Tibial nerve (tissue), 4 donors: ENCODE data around the gene HLA-F. TPM values are rescaled to one million over a fixed set of nuclear protein-coding genes. Genes with fewer than 3 reads are reported as not detected.

Experiments
- DNase-seq, 2 donors: peaks; one replicate each; pipeline ENCODE4 v3.0.0-alpha.2; 2019; ENCODE audit warnings: low spot score in 2 of 2
- H3K27ac ChIP-seq, 4 donors: fragments of 200-600 bp; sonication (generic) in 3 of 4; one replicate each; pipeline ENCODE4 v1.5.1; 2017 to 2019; ENCODE audit warnings: mild to moderate bottlenecking in 1 of 4
- H3K27me3 ChIP-seq, 2 donors: fragments of 200-600 bp; sonication (generic) in 1 of 2; one replicate each; pipeline versions ENCODE4 v1.5.1 to v1.6.0; 2017 to 2019
- H3K36me3 ChIP-seq, 3 donors: fragments of 200-600 bp; sonication (generic); one replicate each; pipeline ENCODE4 v1.5.1; 2018 to 2019
- H3K4me1 ChIP-seq, 4 donors: fragments of 200-600 bp; sonication (generic) in 3 of 4; one replicate each; pipeline ENCODE4 v1.5.1; 2017 to 2019
- H3K4me3 ChIP-seq, 4 donors: fragments of 200-600 bp; sonication (generic) in 3 of 4; one replicate each; pipeline ENCODE4 v1.5.1; 2017 to 2019; ENCODE audit warnings: mild to moderate bottlenecking in 1 of 4, moderate library complexity in 1 of 4
- H3K9me3 ChIP-seq, 4 donors: fragments of 200-600 bp; sonication (generic) in 3 of 4; one replicate each; pipeline ENCODE4 v1.5.1; 2017 to 2019
- EP300 ChIP-seq, 2 donors: sonication (generic); formaldehyde crosslinking; IDR thresholded peaks; one replicate each; pipeline ENCODE4 v1.6.1; 2017; ENCODE audit warnings: antibody characterized with exemption in 2 of 2, mild to moderate bottlenecking in 1 of 2
- POLR2A ChIP-seq, 2 donors: fragments of 450-650 bp; IDR thresholded peaks; one replicate each; pipeline ENCODE4 v1.6.1; 2017; ENCODE audit warnings: antibody characterized with exemption in 2 of 2, mild to moderate bottlenecking in 2 of 2, moderate library complexity in 2 of 2
- whole genome bisulfite sequencing, 2 donors: methylation state at CpG; one replicate each; pipeline ENCODE4 v1.1.5; 2018; 5-methylcytosine and 5-hydroxymethylcytosine counted together
- total RNA-seq, 4 donors: library from RNA; depleted of rRNA; stranded (reverse); fragments of >200 nt; gene quantifications; one replicate each; pipeline ENCODE4 v1.1.0, GENCODE V29; 2016
- TF ChIP-seq, protein P1 (sequence below), 5 experiments: fragments of 200-600 bp in 3 of 5; fragments of 450-650 bp in 2 of 5; sonication (generic) in 3 of 5; IDR thresholded peaks; one replicate each; pipeline ENCODE4 v1.5.1; 2016 to 2019; ENCODE audit warnings: antibody characterized with exemption in 5 of 5, mild to moderate bottlenecking in 3 of 5, moderate library complexity in 2 of 5

HLA-F gene
- total RNA-seq, 4 donors from 2014 or later, result 63.0 to 117 (median 101) TPM

DNA sequence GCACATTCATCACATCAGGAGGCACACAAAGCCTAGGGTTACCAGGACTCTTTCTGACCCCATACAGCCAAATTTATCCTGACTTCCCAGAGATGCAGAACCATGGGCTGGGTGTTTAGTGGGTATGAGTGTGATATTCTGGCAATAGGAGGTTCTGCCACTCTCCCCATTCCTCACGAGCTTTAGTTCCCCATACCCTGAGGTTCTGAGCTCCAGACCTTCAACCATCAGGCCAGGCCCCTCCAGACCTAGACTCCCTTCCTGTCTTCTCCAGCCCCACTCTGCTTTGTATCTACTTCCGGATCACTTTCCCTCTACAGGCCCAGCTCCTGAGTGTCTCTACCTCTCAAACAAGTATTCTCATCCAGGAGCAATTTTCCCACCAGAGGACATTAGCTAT, 4.4 kb downstream of the HLA-F start:
- DNase-seq, result no peak
- no peak overlapping the region for H3K27ac ChIP-seq
- TF ChIP-seq, protein P1, sequence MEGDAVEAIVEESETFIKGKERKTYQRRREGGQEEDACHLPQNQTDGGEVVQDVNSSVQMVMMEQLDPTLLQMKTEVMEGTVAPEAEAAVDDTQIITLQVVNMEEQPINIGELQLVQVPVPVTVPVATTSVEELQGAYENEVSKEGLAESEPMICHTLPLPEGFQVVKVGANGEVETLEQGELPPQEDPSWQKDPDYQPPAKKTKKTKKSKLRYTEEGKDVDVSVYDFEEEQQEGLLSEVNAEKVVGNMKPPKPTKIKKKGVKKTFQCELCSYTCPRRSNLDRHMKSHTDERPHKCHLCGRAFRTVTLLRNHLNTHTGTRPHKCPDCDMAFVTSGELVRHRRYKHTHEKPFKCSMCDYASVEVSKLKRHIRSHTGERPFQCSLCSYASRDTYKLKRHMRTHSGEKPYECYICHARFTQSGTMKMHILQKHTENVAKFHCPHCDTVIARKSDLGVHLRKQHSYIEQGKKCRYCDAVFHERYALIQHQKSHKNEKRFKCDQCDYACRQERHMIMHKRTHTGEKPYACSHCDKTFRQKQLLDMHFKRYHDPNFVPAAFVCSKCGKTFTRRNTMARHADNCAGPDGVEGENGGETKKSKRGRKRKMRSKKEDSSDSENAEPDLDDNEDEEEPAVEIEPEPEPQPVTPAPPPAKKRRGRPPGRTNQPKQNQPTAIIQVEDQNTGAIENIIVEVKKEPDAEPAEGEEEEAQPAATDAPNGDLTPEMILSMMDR (IDR thresholded peaks at IDR 0.05), result no peak
- no peak for TF ChIP-seq POLR2A (IDR thresholded peaks at IDR 0.05)
- no peak for TF ChIP-seq EP300 (IDR thresholded peaks at IDR 0.05)
- peaks cover 0 to 32% (median 0%) of the 10 kb centered on the region in 3 donors for H3K36me3 ChIP-seq
- peaks cover 0 to 22% (median 10%) of the 10 kb centered on the region in 4 donors for H3K4me1 ChIP-seq
- WGBS, 2 donors, result 67 to 73% methylated on average over 2 of the region's 2 CpGs
- H3K4me3 ChIP-seq, result no peak overlapping the region
- H3K27me3 ChIP-seq, result no peaks in the 10 kb centered on the region
- no peaks in the 10 kb centered on the region for H3K9me3 ChIP-seq

DNA sequence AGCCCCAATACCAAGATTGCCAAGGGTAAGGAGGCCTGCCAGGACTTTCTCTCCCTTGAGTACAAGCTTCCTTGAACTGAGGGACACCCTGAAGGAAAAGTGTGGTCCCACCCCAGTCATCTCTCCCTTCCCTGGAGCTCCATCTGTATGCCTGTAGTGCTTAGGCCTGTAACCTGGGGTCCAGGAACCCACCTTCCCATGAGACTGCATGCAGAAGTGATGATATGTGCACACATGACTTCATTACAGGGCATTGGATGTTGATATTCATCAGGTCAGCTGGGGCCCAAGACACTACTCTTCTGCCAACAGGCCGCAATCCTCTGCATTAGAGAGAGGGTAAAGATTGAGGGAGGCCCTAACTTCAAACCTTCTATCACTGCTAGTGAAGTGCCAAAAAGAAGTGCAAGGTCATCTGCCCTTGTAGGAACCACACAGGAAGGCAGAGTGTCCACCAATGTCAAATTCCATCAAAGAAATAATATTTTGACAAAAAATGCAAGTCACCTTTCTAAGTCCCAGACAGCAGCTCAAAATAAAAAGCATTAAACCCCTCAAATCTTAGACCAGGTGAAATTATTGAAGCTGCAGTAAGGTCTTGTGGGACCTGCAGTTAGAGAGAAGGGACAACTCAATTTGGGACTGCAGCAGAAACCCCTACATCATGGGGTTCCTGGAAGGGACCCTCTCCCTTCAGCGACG, 5.1 kb downstream of the HLA-F start:
- Histone ChIP-seq H3K4me3 (no peak overlapping the region), H3K4me1 (peaks cover 0 to 22% (median 10%) of the 10 kb centered on the region in 4 donors), H3K36me3 (peaks cover 0 to 32% (median 0%) of the 10 kb centered on the region in 3 donors), H3K27me3 (no peaks in the 10 kb centered on the region), H3K9me3 (no peaks in the 10 kb centered on the region), H3K27ac (no peak overlapping the region)
- TF ChIP-seq POLR2A (IDR thresholded peaks at IDR 0.05), result no peak
- TF ChIP-seq, protein P1 (IDR thresholded peaks at IDR 0.05), result no peak
- TF ChIP-seq EP300 (IDR thresholded peaks at IDR 0.05), result no peak
- no peak for DNase-seq
- WGBS, 2 donors, result 93 to 94% methylated on average over 3 of the region's 3 CpGs

- DNase-seq, result no peak
- H3K9me3 ChIP-seq, result no peaks in the 10 kb centered on the region
- TF ChIP-seq, protein P1 (IDR thresholded peaks at IDR 0.05), result no peak
- no peak for TF ChIP-seq POLR2A (IDR thresholded peaks at IDR 0.05)
- TF ChIP-seq EP300 (IDR thresholded peaks at IDR 0.05), result no peak
- H3K36me3 ChIP-seq, result peaks cover 0 to 32% (median 0%) of the 10 kb centered on the region in 3 donors
- peaks cover 0 to 22% (median 10%) of the 10 kb centered on the region in 4 donors for H3K4me1 ChIP-seq
- no peak overlapping the region for H3K27ac ChIP-seq
- H3K27me3 ChIP-seq, result no peaks in the 10 kb centered on the region
- no peak overlapping the region for H3K4me3 ChIP-seq
These were observed 5.6 kb downstream of the HLA-F start for GRCh38 chr6:29728875-29729270.

- DNase-seq, result no peak
- Histone ChIP-seq H3K27ac (no peak overlapping the region), H3K4me1 (peaks cover 0 to 14% (median 6%) of the 10 kb centered on the region in 4 donors), H3K4me3 (no peak overlapping the region), H3K27me3 (no peaks in the 10 kb centered on the region), H3K9me3 (no peaks in the 10 kb centered on the region), H3K36me3 (peaks cover 0 to 32% (median 0%) of the 10 kb centered on the region in 3 donors)
- WGBS, 2 donors, result 73 to 77% methylated on average over 6 of the region's 6 CpGs
- TF ChIP-seq, protein P1 (IDR thresholded peaks at IDR 0.05), result no peak
- TF ChIP-seq POLR2A (IDR thresholded peaks at IDR 0.05), result no peak
- no peak for TF ChIP-seq EP300 (IDR thresholded peaks at IDR 0.05)
These were observed 6.6 kb downstream of the HLA-F start for GRCh38 chr6:29729774-29730328.

- Histone ChIP-seq H3K36me3 (peaks cover 0 to 24% (median 0%) of the 10 kb centered on the region in 3 donors), H3K9me3 (no peaks in the 10 kb centered on the region), H3K4me1 (peaks cover 0 to 6% (median 2%) of the 10 kb centered on the region in 4 donors), H3K27me3 (no peaks in the 10 kb centered on the region), H3K27ac (no peak overlapping the region), H3K4me3 (no peak overlapping the region)
- no peak for DNase-seq
- WGBS, 2 donors, result 53 to 59% methylated on average over 7 of the region's 7 CpGs
- TF ChIP-seq EP300 (IDR thresholded peaks at IDR 0.05) (no peak), POLR2A (IDR thresholded peaks at IDR 0.05) (no peak)
- TF ChIP-seq, protein P1 (IDR thresholded peaks at IDR 0.05), result no peak
These were observed 7.4 kb downstream of the HLA-F start for GRCh38 chr6:29730575-29731126.
